Gastrocnemius medialis (tissue), 4 donors: ENCODE measurements around the gene MAD1L1.

Source experiments
- CTCF ChIP-seq, 5 experiments: fragments of 450-650 bp in 3 of 5; fragments of 200-600 bp in 2 of 5; sonication (generic) in 2 of 5; IDR thresholded peaks in 4 of 5; conservative IDR thresholded peaks in 1 of 5; 1 replicate in 4 of 5; 2 replicates in 1 of 5; pipeline ENCODE4 v1.5.1; 2016 to 2019; ENCODE audit warnings: antibody characterized with exemption in 5 of 5, mild to moderate bottlenecking in 3 of 5, moderate library complexity in 3 of 5
- POLR2A ChIP-seq, 2 donors: fragments of 450-650 bp; IDR thresholded peaks; one replicate each; pipeline ENCODE4 v1.6.1; 2017; ENCODE audit warnings: antibody characterized with exemption in 2 of 2, mild to moderate bottlenecking in 2 of 2, moderate library complexity in 2 of 2

GRCh38 chr7:1947586-1948217, 285.0 kb downstream of the MAD1L1 start:
- TF ChIP-seq CTCF (IDR thresholded peaks at IDR 0.05 in 4 of 5, conservative IDR thresholded peaks at IDR 0.05 in 1 of 5), result no peak
- no peak for TF ChIP-seq POLR2A (IDR thresholded peaks at IDR 0.05)
